COLO668 (cell line): ENCODE measurements around the gene CCDC102A.

ENCODE experiments used
- DNase-seq: peaks from one replicate; lab custom pipeline; 2025; ENCODE audit not compliant: unreplicated experiment; lab: John Stamatoyannopoulos, UW

CCDC102A gene

GRCh38 chr16:57462978-57463362 is 73.4 kb downstream of the CCDC102A start:
- DNase-seq, result no peak

- DNase-seq, result peak; percentile 90
Observed at GRCh38 chr16:57462209-57462977, 74.0 kb downstream of the CCDC102A start, which contains the start of gene POLR2C. Gene POLR2C (plus strand): TSS chr16:57462679. CDS start chr16:57462725, 46 bp downstream.
